GM21619 (cell line): ENCODE measurements around the gene SLC66A1.
"Not testable (repeated sequence)": the region's sequence is repeated elsewhere in the genome, so short reads cannot be mapped to it uniquely, and the experiment has no call there.

Experiments
- ATAC-seq: cut with Tn5 transposase; IDR thresholded peaks from one replicate; pipeline ENCODE4 v1.9.1; 2021; ENCODE audit not compliant: unreplicated experiment

Gene SLC66A1

GRCh38 chr1:19311931-19312781, at the start of gene SLC66A1, which contains the start of gene AKR7A2:
Gene SLC66A1, plus strand, starts transcription at chr1:19312326. Its CDS starts 5,352 bp downstream, at chr1:19317678.
Gene AKR7A2, minus strand, starts transcription at chr1:19312144. Its CDS starts 20 bp downstream, at chr1:19312124.
- ATAC-seq: peak; percentile 52

GRCh38 chr1:19262744-19263143, 49.4 kb upstream of the SLC66A1 start:
- ATAC-seq: no peak

GRCh38 chr1:19268445-19268844, 43.7 kb upstream of the SLC66A1 start:
- ATAC-seq: no peak

- ATAC-seq: not testable (repeated sequence)
Observed at GRCh38 chr1:19269427-19270342, 42.4 kb upstream of the SLC66A1 start.

- not testable (repeated sequence) for ATAC-seq
Observed at GRCh38 chr1:19270343-19270730, 41.8 kb upstream of the SLC66A1 start.

- ATAC-seq: no peak
Observed at GRCh38 chr1:19272064-19272463, 40.1 kb upstream of the SLC66A1 start.

- ATAC-seq: no peak
Observed at GRCh38 chr1:19273106-19273843, 38.9 kb upstream of the SLC66A1 start.

GRCh38 chr1:19273844-19274531, 38.1 kb upstream of the SLC66A1 start:
- not testable (repeated sequence) for ATAC-seq

GRCh38 chr1:19274636-19275035, 37.5 kb upstream of the SLC66A1 start:
- ATAC-seq: no peak

- ATAC-seq: no peak
Observed at GRCh38 chr1:19283891-19284290, 28.2 kb upstream of the SLC66A1 start.

GRCh38 chr1:19284881-19285280, 27.2 kb upstream of the SLC66A1 start:
- no peak for ATAC-seq

- not testable (repeated sequence) for ATAC-seq
Observed at GRCh38 chr1:19285366-19285765, 26.8 kb upstream of the SLC66A1 start.

- ATAC-seq: not testable (repeated sequence)
Observed at GRCh38 chr1:19285807-19286206, 26.3 kb upstream of the SLC66A1 start.

- ATAC-seq: no peak
Observed at GRCh38 chr1:19287436-19288185, 24.5 kb upstream of the SLC66A1 start.

GRCh38 chr1:19288324-19289241, 23.5 kb upstream of the SLC66A1 start, which contains the start of gene AKR7A3:
Gene AKR7A3, minus strand, starts transcription at chr1:19288770. Its CDS starts 61 bp downstream, at chr1:19288709.
- not testable (repeated sequence) for ATAC-seq

- ATAC-seq: no peak
Observed at GRCh38 chr1:19289244-19289643, 22.9 kb upstream of the SLC66A1 start.

- ATAC-seq: no peak
Observed at GRCh38 chr1:19294638-19295037, 17.5 kb upstream of the SLC66A1 start.

- no peak for ATAC-seq
Observed at GRCh38 chr1:19300211-19300610, 11.9 kb upstream of the SLC66A1 start.
